ENCODE measurements around the gene YY2. TPM values are rescaled to one million over a fixed set of nuclear protein-coding genes. Genes with fewer than 3 reads are reported as not detected.

Gene YY2
- total and polyA plus RNA-seq, 9 of the 15 experiments (the other 6 are each of a cell fraction or from before 2014, with no cell fraction given): 0.77 to 2.2 (median 1.1) TPM

DNA sequence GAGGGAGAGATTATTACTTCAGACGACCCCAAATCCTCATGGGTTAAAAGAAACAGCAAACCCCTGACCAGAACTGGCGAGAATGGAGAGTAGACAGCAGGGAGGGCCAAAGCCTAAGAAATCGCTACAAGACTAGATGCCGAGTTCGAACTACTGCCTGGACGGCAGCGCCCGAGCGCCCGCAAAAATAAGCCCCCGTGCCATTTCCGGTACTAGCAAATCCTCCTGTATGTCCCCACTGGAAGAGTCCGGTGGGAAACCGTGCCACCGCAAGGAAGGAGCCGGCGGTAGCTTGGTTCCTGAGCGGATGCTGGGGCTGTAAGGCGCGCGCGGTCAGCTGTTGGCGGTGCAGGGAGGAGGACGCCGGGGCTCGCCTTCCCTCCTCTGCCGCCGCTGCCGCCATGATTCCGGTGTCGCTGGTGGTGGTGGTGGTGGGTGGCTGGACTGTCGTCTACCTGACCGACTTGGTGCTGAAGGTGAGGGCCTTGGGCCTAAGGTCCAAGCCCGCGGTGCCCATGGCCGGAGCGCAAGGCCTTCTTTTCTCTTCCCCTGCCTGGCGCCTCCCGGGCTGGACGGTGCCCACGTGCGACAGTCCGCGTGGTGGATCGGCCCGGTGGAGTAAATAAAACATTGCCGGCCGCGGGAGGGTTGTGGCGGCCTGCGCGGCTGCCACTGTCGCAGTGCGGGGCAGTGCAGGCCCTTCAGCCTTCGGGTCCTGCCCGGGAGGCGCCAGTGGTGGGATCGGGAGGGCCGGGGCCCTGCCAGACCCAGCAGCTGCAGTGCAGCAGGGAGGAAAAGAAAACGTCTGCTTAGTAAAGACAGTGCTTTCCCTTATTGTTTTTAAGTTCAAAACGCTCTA, 16.2 kb upstream of the YY2 start, which contains the start of gene MBTPS2 (continued):
- peak; percentile 33 to 43; a peak in 2 of 4 replicates for TF ChIP-seq SIX5 (IDR thresholded peaks at IDR 0.05; ENCODE audit: borderline replicate concordance in 1 of 2, insufficient read depth in 1 of 2, low read depth in 1 of 2, low read length in 2 of 2)
- TF ChIP-seq RBM39 (optimal IDR thresholded peaks at IDR 0.05; ENCODE audit: low read depth, low read length): no peak
- peak; percentile 35; the same call in 1 of the 2 replicates for TF ChIP-seq TGIF2 (CRISPR knock-in tag; IDR thresholded peaks at IDR 0.05)
- 0 out of 2 replicates have a peak, but pooled peaks have one; percentile 29 for TF ChIP-seq EP300 (IDR thresholded peaks at IDR 0.05; ENCODE audit: low read length)
- peak; percentile 98 for TF ChIP-seq TBP (optimal IDR thresholded peaks at IDR 0.05; ENCODE audit: low read depth, low read length)
- TF ChIP-seq, protein P1, sequence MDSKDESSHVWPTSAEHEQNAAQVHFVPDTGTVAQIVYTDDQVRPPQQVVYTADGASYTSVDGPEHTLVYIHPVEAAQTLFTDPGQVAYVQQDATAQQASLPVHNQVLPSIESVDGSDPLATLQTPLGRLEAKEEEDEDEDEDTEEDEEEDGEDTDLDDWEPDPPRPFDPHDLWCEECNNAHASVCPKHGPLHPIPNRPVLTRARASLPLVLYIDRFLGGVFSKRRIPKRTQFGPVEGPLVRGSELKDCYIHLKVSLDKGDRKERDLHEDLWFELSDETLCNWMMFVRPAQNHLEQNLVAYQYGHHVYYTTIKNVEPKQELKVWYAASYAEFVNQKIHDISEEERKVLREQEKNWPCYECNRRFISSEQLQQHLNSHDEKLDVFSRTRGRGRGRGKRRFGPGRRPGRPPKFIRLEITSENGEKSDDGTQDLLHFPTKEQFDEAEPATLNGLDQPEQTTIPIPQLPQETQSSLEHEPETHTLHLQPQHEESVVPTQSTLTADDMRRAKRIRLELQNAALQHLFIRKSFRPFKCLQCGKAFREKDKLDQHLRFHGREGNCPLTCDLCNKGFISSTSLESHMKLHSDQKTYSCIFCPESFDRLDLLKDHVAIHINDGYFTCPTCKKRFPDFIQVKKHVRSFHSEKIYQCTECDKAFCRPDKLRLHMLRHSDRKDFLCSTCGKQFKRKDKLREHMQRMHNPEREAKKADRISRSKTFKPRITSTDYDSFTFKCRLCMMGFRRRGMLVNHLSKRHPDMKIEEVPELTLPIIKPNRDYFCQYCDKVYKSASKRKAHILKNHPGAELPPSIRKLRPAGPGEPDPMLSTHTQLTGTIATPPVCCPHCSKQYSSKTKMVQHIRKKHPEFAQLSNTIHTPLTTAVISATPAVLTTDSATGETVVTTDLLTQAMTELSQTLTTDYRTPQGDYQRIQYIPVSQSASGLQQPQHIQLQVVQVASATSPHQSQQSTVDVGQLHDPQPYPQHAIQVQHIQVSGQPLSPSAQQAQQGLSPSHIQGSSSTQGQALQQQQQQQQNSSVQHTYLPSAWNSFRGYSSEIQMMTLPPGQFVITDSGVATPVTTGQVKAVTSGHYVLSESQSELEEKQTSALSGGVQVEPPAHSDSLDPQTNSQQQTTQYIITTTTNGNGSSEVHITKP (IDR thresholded peaks at IDR 0.05; ENCODE audit: partially characterized antibody): peak; percentile 9
- no peak for TF ChIP-seq POLR3A (IDR thresholded peaks at IDR 0.05; ENCODE audit: borderline replicate concordance, extremely low read depth, insufficient read depth, insufficient read length)
- TF ChIP-seq GABPB1 (CRISPR knock-in tag; IDR thresholded peaks at IDR 0.05): peak; percentile 100
- TF ChIP-seq, protein P2, sequence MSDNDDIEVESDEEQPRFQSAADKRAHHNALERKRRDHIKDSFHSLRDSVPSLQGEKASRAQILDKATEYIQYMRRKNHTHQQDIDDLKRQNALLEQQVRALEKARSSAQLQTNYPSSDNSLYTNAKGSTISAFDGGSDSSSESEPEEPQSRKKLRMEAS (CRISPR knock-in tag; IDR thresholded peaks at IDR 0.05): peak; percentile 67
- TF ChIP-seq NCOA2 (IDR thresholded peaks at IDR 0.05; ENCODE audit: partially characterized antibody in 2 of 2): no peak
- TF ChIP-seq, protein P3, sequence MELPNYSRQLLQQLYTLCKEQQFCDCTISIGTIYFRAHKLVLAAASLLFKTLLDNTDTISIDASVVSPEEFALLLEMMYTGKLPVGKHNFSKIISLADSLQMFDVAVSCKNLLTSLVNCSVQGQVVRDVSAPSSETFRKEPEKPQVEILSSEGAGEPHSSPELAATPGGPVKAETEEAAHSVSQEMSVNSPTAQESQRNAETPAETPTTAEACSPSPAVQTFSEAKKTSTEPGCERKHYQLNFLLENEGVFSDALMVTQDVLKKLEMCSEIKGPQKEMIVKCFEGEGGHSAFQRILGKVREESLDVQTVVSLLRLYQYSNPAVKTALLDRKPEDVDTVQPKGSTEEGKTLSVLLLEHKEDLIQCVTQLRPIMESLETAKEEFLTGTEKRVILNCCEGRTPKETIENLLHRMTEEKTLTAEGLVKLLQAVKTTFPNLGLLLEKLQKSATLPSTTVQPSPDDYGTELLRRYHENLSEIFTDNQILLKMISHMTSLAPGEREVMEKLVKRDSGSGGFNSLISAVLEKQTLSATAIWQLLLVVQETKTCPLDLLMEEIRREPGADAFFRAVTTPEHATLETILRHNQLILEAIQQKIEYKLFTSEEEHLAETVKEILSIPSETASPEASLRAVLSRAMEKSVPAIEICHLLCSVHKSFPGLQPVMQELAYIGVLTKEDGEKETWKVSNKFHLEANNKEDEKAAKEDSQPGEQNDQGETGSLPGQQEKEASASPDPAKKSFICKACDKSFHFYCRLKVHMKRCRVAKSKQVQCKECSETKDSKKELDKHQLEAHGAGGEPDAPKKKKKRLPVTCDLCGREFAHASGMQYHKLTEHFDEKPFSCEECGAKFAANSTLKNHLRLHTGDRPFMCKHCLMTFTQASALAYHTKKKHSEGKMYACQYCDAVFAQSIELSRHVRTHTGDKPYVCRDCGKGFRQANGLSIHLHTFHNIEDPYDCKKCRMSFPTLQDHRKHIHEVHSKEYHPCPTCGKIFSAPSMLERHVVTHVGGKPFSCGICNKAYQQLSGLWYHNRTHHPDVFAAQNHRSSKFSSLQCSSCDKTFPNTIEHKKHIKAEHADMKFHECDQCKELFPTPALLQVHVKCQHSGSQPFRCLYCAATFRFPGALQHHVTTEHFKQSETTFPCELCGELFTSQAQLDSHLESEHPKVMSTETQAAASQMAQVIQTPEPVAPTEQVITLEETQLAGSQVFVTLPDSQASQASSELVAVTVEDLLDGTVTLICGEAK (IDR thresholded peaks at IDR 0.05): peak; percentile 99
- TF ChIP-seq, protein P3 (CRISPR knock-in tag; IDR thresholded peaks at IDR 0.05): no peak
- peak; percentile 97 for TF ChIP-seq ZEB2 (IDR thresholded peaks at IDR 0.05)
- peak; percentile 81 to 86 for TF ChIP-seq FOXK2 (conservative IDR thresholded peaks at IDR 0.05 in 1 of 2, IDR thresholded peaks at IDR 0.05 in 1 of 2; ENCODE audit: low read depth in 2 of 2)

Data from K562 (cell line).